Activated CD4-positive, alpha-beta memory T cell treated with anti-CD3 and anti-CD28 coated beads, Interleukin-2, amount 10 ng/mL, durations not matched to agents 7 days and 5 days (primary cell): ENCODE data around the gene NFIA. TPM values are rescaled to one million over a fixed set of nuclear protein-coding genes. Genes with fewer than 3 reads are reported as not detected.
A peak's percentile ranks its signal among the peaks of the same experiment; 100 is the strongest.

Experiments used
- CTCF ChIA-PET: fragments of 350-600 bp; sonication (Branson Sonifier 250); formaldehyde crosslinking; loops from one replicate; lab custom pipeline; 2021; ENCODE audit warnings: antibody characterized with exemption, inconsistent platforms; lab: Charles Lee
- POLR2A ChIA-PET: fragments of 350-600 bp; sonication (Branson Sonifier 250); formaldehyde crosslinking; loops from one replicate; lab custom pipeline; 2021; ENCODE audit warnings: antibody characterized with exemption; lab: Charles Lee
- DNase-seq: peaks from one replicate; pipeline ENCODE4 v3.0.0-alpha.2; 2020
- H3K27ac Mint-ChIP-seq: one replicate; pipeline ENCODE4 v1.8.0; 2021; ENCODE audit warnings: mild to moderate bottlenecking, mixed read lengths
- H3K27me3 Mint-ChIP-seq: one replicate; pipeline ENCODE4 v1.8.0; 2021; ENCODE audit warnings: mixed read lengths
- H3K36me3 Mint-ChIP-seq: one replicate; pipeline ENCODE4 v1.8.0; 2021; ENCODE audit warnings: low read depth, mixed read lengths
- H3K4me1 Mint-ChIP-seq: one replicate; pipeline ENCODE4 v1.8.0; 2021; ENCODE audit warnings: mixed read lengths
- H3K4me3 Mint-ChIP-seq: one replicate; pipeline ENCODE4 v1.8.0; 2021; ENCODE audit warnings: mild to moderate bottlenecking, mixed read lengths
- H3K9me3 Mint-ChIP-seq: one replicate; pipeline ENCODE4 v1.8.0; 2021; ENCODE audit warnings: mixed read lengths
- total RNA-seq, 2 experiments: library from RNA; stranded (reverse); gene quantifications; one replicate each; pipeline ENCODE4 v1.2.3, GENCODE V29; 2021

Gene NFIA
- total RNA-seq, 2 experiments from 2014 or later, result 2.4 to 3.0 TPM

GRCh38 chr1:61445269-61445825, 363.0 kb downstream of the NFIA start:
- ChIA-PET CTCF (no interaction called here), POLR2A (no interaction called here)
- no peaks in the 10 kb centered on the region for H3K4me1 Mint-ChIP-seq
- no peak overlapping the region for H3K27ac Mint-ChIP-seq
- no peaks in the 10 kb centered on the region for H3K27me3 Mint-ChIP-seq
- H3K9me3 Mint-ChIP-seq, result no peaks in the 10 kb centered on the region
- no peak for DNase-seq
- no peaks in the 10 kb centered on the region for H3K36me3 Mint-ChIP-seq
- H3K4me3 Mint-ChIP-seq, result no peak overlapping the region

- Mint-ChIP-seq H3K27ac (no peak overlapping the region), H3K27me3 (no peaks in the 10 kb centered on the region), H3K36me3 (no peaks in the 10 kb centered on the region), H3K4me3 (no peak overlapping the region), H3K9me3 (no peaks in the 10 kb centered on the region), H3K4me1 (no peaks in the 10 kb centered on the region)
- DNase-seq, result no peak
- CTCF ChIA-PET, result no interaction called here
- POLR2A ChIA-PET, result no interaction called here
Measured at GRCh38 chr1:61446531-61446991, 364.2 kb downstream of the NFIA start.

- POLR2A ChIA-PET, result no interaction called here
- CTCF ChIA-PET, result interaction anchor here (1.0 kb wide), 1 partner anchor 405 kb away, joined by 3 read pairs; no protein-coding TSS in a partner anchor
- Mint-ChIP-seq H3K4me1 (no peaks in the 10 kb centered on the region), H3K4me3 (no peak overlapping the region), H3K36me3 (no peaks in the 10 kb centered on the region), H3K27me3 (no peaks in the 10 kb centered on the region), H3K27ac (no peak overlapping the region), H3K9me3 (no peaks in the 10 kb centered on the region)
- DNase-seq, result no peak
Measured at GRCh38 chr1:61447106-61447967, 365.0 kb downstream of the NFIA start.

- Mint-ChIP-seq H3K4me3 (no peak overlapping the region), H3K36me3 (no peaks in the 10 kb centered on the region), H3K9me3 (no peaks in the 10 kb centered on the region), H3K27ac (no peak overlapping the region), H3K27me3 (no peaks in the 10 kb centered on the region), H3K4me1 (peaks cover 2% of the 10 kb centered on the region)
- ChIA-PET POLR2A (no interaction called here), CTCF (interaction anchor here (1.0 kb wide), 1 partner anchor 405 kb away, joined by 3 read pairs; no protein-coding TSS in a partner anchor)
- DNase-seq, result no peak
Measured at GRCh38 chr1:61447968-61448430, 365.6 kb downstream of the NFIA start.

GRCh38 chr1:61448914-61449313, 366.6 kb downstream of the NFIA start:
- no peak overlapping the region for H3K4me3 Mint-ChIP-seq

GRCh38 chr1:61449410-61449809, 367.0 kb downstream of the NFIA start:
- DNase-seq, result no peak
- CTCF ChIA-PET, result no interaction called here
- no peak overlapping the region for H3K4me3 Mint-ChIP-seq
- no peaks in the 10 kb centered on the region for H3K36me3 Mint-ChIP-seq
- POLR2A ChIA-PET, result no interaction called here
- peaks cover 9% of the 10 kb centered on the region for H3K4me1 Mint-ChIP-seq
- no peaks in the 10 kb centered on the region for H3K9me3 Mint-ChIP-seq
- H3K27me3 Mint-ChIP-seq, result no peaks in the 10 kb centered on the region
- no peak overlapping the region for H3K27ac Mint-ChIP-seq

More at GRCh38 chr1:61448914-61449313, 366.6 kb downstream of the NFIA start:
- Mint-ChIP-seq H3K27me3 (no peaks in the 10 kb centered on the region), H3K9me3 (no peaks in the 10 kb centered on the region), H3K36me3 (no peaks in the 10 kb centered on the region), H3K27ac (no peak overlapping the region), H3K4me1 (peaks cover 9% of the 10 kb centered on the region)
- POLR2A ChIA-PET, result no interaction called here
- CTCF ChIA-PET, result no interaction called here
- no peak for DNase-seq

- ChIA-PET CTCF (interaction anchor here (0.8 to 2.7 kb wide), 3 partner anchors 401 to 601 kb away, joined by 4 to 23 read pairs (median 4); no protein-coding TSS in a partner anchor), POLR2A (no interaction called here)
- Mint-ChIP-seq H3K4me1 (peaks cover 9% of the 10 kb centered on the region), H3K27ac (no peak overlapping the region), H3K4me3 (no peak overlapping the region), H3K9me3 (no peaks in the 10 kb centered on the region), H3K36me3 (no peaks in the 10 kb centered on the region), H3K27me3 (no peaks in the 10 kb centered on the region)
- DNase-seq, result no peak
Measured at GRCh38 chr1:61450454-61450853, 368.1 kb downstream of the NFIA start.

- no peak overlapping the region for H3K4me3 Mint-ChIP-seq
- ChIA-PET POLR2A (no interaction called here), CTCF (interaction anchor here (0.8 to 2.7 kb wide), 3 partner anchors 401 to 602 kb away, joined by 4 to 23 read pairs (median 4); no protein-coding TSS in a partner anchor)
- H3K27ac Mint-ChIP-seq, result no peak overlapping the region
- H3K27me3 Mint-ChIP-seq, result no peaks in the 10 kb centered on the region
- no peaks in the 10 kb centered on the region for H3K9me3 Mint-ChIP-seq
- H3K4me1 Mint-ChIP-seq, result peaks cover 9% of the 10 kb centered on the region
- no peaks in the 10 kb centered on the region for H3K36me3 Mint-ChIP-seq
- no peak for DNase-seq
Measured at GRCh38 chr1:61450872-61451571, 368.7 kb downstream of the NFIA start.

- ChIA-PET POLR2A (no interaction called here), CTCF (interaction anchor here (1.4 to 2.7 kb wide), 3 partner anchors 402 to 409 kb away, joined by 3 to 23 read pairs (median 4); no protein-coding TSS in a partner anchor)
- no peak for DNase-seq
- Mint-ChIP-seq H3K36me3 (no peaks in the 10 kb centered on the region), H3K27ac (no peak overlapping the region), H3K9me3 (no peaks in the 10 kb centered on the region), H3K4me1 (peaks cover 9% of the 10 kb centered on the region), H3K4me3 (no peak overlapping the region), H3K27me3 (no peaks in the 10 kb centered on the region)
Measured at GRCh38 chr1:61451572-61451968, 369.2 kb downstream of the NFIA start.

GRCh38 chr1:61452176-61453035, 370.0 kb downstream of the NFIA start:
- no peaks in the 10 kb centered on the region for H3K36me3 Mint-ChIP-seq
- peaks cover 9% of the 10 kb centered on the region for H3K4me1 Mint-ChIP-seq
- no peaks in the 10 kb centered on the region for H3K9me3 Mint-ChIP-seq
- POLR2A ChIA-PET, result interaction anchor here (0.6 kb wide), 1 partner anchor 403 kb away, joined by 6 read pairs; no protein-coding TSS in a partner anchor
- no peaks in the 10 kb centered on the region for H3K27me3 Mint-ChIP-seq
- DNase-seq, result no peak
- no peak overlapping the region for H3K27ac Mint-ChIP-seq
- CTCF ChIA-PET, result interaction anchor here (0.7 to 2.7 kb wide), 6 partner anchors 12 to 470 kb away, joined by 3 to 23 read pairs (median 4); no protein-coding TSS in a partner anchor
- H3K4me3 Mint-ChIP-seq, result no peak overlapping the region

GRCh38 chr1:61453111-61453961, 371.0 kb downstream of the NFIA start:
- Mint-ChIP-seq H3K4me3 (no peak overlapping the region), H3K4me1 (peaks cover 9% of the 10 kb centered on the region), H3K27me3 (no peaks in the 10 kb centered on the region), H3K9me3 (no peaks in the 10 kb centered on the region), H3K27ac (peak overlapping the region; percentile 9), H3K36me3 (no peaks in the 10 kb centered on the region)
- peak; percentile 73 for DNase-seq
- CTCF ChIA-PET, result interaction anchor here (0.7 to 2.7 kb wide), 7 partner anchors 11 to 410 kb away, joined by 3 to 23 read pairs (median 4); partner anchors contain the start of gene NFIA
- POLR2A ChIA-PET, result interaction anchor here (0.6 kb wide), 1 partner anchor 403 kb away, joined by 6 read pairs; no protein-coding TSS in a partner anchor
